Measurements from ENCODE around the gene FAM187B.

- TF ChIP-seq CTCF (IDR thresholded peaks at IDR 0.05; ENCODE audit: low read length) (no peak), EZH2 (IDR thresholded peaks at IDR 0.05; ENCODE audit: borderline replicate concordance, low read length) (no peak)
These were observed 36.8 kb upstream of the FAM187B start for GRCh38 chr19:35265126-35265899.
